Activated CD4-positive, alpha-beta T cell treated with anti-CD3 and anti-CD28 coated beads, Interleukin-2, Interleukin-4, amounts not matched to agents 100 ng/mL and 50 ng/mL, durations not matched to agents 16 hours and 8 hours (primary cell): Measurements from ENCODE around the gene IFNL1.
"Not testable (repeated sequence)": the region's sequence is repeated elsewhere in the genome, so short reads cannot be mapped to it uniquely, and the experiment has no call there.

Experiments used
- DNase-seq: peaks from one replicate; pipeline ENCODE4 v3.0.0-alpha.2; 2020; ENCODE audit warnings: low spot score

The IFNL1 gene

DNA sequence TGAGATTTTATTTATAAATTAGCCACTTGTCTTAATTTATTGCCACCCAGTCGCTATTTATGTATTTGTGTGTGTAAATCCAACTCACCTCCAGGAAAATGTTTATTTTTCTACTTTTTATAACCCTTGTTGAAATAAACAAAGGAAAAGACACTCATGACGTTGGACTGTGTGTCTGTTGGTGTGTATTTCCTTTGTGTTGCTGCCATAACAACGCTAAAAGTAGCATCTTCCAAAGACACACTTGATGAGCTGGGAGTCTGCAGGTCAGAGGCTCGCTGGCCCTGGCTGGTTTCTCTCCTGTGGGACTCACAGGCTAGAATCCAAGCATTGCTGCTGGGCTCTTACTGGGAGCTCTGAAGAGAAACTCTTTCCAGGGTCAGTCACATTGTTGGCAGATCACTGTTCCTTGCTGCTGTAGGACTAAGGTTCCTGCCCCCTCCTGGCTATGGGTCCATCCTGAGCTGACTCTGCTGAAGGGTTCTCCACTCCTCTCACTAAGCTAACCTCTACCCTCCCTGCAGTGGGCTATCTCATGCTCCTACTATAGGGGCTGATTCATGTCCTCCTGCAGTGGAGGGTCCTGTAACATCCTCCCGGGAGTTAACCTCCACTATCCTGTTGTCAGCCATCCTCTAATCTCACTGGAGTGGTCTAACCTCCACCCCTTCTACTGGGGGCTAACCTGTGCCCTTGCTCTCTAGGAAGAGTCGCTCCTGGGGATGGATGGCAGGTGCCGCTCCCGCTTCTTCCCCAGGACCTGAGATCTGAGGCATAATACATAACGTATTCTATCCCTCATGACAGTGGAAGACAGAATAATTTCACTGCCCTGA is 26.0 kb upstream of the IFNL1 start:
- DNase-seq = no peak

DNA sequence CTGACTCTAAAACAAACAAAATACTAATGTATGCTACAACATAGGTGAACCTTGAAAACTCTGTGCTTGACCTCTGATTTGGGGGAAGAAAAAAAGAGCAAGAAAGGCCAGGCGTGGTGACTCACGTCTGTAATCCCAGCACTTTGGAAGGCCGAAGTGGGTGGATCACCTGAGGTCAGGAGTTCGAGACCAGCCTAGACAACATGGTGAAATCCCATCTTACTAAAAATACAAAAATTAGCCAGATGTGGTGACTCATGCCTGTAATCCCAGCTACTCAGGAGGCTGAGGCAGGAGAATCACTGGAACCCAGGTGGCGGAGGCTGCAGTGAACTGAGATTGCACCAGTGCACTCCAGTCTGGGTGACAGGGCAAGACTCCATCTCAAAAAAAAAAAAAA is 22.3 kb upstream of the IFNL1 start:
- DNase-seq = not testable (repeated sequence)

- DNase-seq = no peak
These were observed 20.6 kb upstream of the IFNL1 start for GRCh38 chr19:39275578-39275977.

DNA sequence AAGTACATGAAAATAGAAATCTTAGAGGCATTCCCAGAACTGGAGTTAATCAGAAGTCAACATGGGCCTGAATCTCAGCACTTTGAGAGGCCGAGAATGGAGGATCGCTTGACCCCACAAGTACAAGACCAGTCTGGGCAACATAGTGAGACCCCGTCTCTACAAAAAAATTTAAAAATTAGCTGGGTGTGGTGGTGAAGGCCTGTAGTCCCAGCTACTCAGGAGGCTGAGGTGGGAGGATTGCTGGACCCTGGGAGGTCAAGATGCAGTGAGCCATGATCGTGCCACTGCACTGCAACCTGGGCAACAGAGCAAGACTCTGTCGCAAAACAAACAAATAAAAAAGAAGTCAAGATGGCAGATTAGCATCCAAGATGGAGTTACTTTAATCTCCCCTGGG is 19.5 kb upstream of the IFNL1 start:
- DNase-seq = no peak

GRCh38 chr19:39277598-39277997 is 18.6 kb upstream of the IFNL1 start:
- no peak for DNase-seq

- DNase-seq = no peak
These were observed 14.2 kb upstream of the IFNL1 start for GRCh38 chr19:39282021-39282420.

- DNase-seq = no peak
These were observed 12.2 kb upstream of the IFNL1 start for GRCh38 chr19:39284032-39284431.

- no peak for DNase-seq
These were observed 2.8 kb upstream of the IFNL1 start for GRCh38 chr19:39293394-39293793.

GRCh38 chr19:39296906-39297305 is 699 bp downstream of the IFNL1 start:
- DNase-seq = no peak

DNA sequence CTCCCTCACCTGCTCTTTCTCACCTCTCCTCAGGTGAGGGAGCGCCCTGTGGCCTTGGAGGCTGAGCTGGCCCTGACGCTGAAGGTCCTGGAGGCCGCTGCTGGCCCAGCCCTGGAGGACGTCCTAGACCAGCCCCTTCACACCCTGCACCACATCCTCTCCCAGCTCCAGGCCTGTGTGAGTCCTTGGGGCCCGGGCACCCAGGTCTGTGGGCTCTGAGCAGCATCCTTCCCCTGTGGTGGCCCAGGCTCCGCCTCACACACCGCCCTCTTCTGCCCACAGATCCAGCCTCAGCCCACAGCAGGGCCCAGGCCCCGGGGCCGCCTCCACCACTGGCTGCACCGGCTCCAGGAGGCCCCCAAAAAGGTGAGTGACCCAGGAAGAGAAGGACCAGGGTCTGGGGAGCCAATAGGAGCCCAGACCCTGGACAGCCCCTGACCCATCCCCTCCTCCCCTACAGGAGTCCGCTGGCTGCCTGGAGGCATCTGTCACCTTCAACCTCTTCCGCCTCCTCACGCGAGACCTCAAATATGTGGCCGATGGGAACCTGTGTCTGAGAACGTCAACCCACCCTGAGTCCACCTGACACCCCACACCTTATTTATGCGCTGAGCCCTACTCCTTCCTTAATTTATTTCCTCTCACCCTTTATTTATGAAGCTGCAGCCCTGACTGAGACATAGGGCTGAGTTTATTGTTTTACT is 1.9 kb downstream of the IFNL1 start:
- DNase-seq = peak; percentile 74

DNA sequence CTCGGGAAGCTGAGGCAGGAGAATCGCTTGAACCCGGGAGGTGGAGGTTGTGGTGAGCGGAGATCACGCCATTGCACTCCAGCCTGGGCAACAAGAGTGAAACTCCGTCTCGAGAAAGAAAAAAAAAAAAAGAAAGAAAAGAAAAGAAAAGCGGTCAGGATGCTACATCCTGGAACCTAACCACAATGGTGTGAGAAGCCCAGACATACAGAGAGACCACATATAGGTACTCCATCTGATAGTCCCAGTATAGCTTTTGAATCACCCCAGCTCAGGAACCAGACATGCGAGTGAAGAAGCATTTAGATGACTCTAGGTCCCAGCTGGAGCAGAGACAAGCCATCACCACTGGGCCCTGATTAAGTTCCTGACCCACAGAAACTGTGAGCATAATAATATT is 3.2 kb downstream of the IFNL1 start:
- DNase-seq = peak; percentile 58

GRCh38 chr19:39299832-39300231 is 3.6 kb downstream of the IFNL1 start:
- no peak for DNase-seq

- DNase-seq = no peak
These were observed 4.8 kb downstream of the IFNL1 start for GRCh38 chr19:39301021-39301420.

GRCh38 chr19:39301562-39301961 is 5.4 kb downstream of the IFNL1 start:
- no peak for DNase-seq

- DNase-seq = no peak
These were observed 7.4 kb downstream of the IFNL1 start for GRCh38 chr19:39303373-39304184.

DNA sequence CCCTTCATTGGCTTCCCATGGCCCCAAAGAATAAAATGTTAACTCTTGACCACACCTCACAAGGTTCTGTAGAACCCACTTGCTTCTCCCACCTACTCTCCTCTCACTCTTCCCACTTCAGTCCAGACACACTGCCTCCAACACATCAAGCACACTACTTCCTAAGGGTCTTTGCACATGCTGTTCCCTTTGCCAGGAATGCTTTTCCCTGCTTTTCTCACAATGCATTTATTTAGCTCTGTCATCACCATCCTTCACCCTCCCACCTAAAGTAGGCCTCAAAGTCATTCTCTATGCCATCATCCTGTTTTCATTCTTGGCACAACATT is 7.9 kb downstream of the IFNL1 start:
- no peak for DNase-seq

GRCh38 chr19:39304701-39305571 is 8.7 kb downstream of the IFNL1 start:
- DNase-seq = no peak

- no peak for DNase-seq
These were observed 9.9 kb downstream of the IFNL1 start for GRCh38 chr19:39306075-39306474.

DNA sequence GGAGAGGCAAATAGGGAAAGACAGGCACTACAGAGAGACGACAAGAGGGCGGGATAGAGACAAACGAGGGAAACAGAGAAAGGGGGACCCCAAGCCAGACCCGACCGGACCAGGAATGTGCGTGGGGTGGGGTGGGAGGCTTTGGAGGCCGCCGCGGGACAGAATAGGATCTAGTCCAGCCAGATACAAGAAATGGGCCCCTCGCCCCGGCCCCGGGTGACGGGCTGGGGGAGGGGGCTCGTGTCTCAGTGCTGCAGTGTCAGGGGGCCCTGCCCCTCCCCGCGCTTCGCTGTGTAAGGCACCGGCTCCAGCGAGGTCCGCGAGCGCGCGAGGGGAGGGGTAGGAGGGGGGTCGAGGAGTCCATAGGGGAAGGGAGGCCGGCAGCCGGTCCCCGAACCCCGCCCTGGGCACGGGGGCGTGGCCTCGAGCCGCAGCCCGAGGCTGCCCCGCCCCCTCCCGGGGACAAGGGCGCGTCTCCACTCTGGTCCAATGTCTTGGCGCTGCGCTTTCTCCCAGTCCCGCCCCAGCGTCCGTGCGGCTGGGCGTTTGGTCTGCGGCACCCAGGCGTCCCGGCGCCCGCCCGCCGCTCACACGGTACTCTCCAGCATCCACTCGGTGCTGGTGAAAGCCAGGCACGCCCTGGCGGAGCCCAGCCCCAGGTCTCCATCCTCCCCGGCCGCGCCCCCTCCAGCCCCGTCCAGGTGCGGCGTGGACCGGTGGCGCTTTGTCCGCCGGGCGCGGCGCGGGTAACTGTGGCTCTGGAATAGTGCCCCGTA is 11.0 kb downstream of the IFNL1 start:
- no peak for DNase-seq

GRCh38 chr19:39307822-39308530 is 11.8 kb downstream of the IFNL1 start:
- no peak for DNase-seq
